Fibroblast of lung (primary cell): Measurements from ENCODE around the gene APBB2.
"Not testable (repeated sequence)": the region's sequence is repeated elsewhere in the genome, so short reads cannot be mapped to it uniquely, and the experiment has no call there.

ENCODE experiments used
- EZH2 ChIP-seq: IDR thresholded peaks from 2 replicates; pipeline ENCODE4 v1.5.1; 2012; ENCODE audit warnings: low read length, control low read depth, mild to moderate bottlenecking; ENCODE audit errors: missing control alignments
- TF ChIP-seq, protein P1 (sequence below), 2 donors: IDR thresholded peaks in 1 of 2; conservative IDR thresholded peaks in 1 of 2; 1 replicate in 1 of 2; 2 replicates in 1 of 2; pipeline ENCODE4 v1.5.1; 2011 to 2012; ENCODE audit warnings: low read length in 2 of 2, control low read depth in 1 of 2, inconsistent platforms in 1 of 2, low read depth in 1 of 2, mild to moderate bottlenecking in 1 of 2

DNA sequence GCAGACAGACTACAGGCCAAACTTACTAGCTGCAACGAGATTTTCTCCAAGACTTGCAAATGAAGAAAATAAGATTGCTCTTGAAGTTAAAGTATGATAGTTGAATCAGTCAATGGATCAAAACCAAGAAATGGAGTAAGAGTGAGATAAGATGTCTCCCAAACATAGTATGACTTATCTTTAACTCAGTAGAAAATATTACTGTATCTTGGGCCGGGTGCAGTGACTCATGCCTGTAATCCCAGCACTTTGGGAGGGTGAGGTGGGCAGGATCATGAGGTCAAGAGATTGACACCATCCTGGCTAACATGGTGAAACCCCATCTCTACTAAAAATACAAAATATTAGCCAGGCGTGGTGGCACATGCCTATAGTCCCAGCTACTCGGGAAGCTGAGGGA, 220.0 kb downstream of the APBB2 start:
- not testable (repeated sequence) for TF ChIP-seq EZH2
- TF ChIP-seq, protein P1, sequence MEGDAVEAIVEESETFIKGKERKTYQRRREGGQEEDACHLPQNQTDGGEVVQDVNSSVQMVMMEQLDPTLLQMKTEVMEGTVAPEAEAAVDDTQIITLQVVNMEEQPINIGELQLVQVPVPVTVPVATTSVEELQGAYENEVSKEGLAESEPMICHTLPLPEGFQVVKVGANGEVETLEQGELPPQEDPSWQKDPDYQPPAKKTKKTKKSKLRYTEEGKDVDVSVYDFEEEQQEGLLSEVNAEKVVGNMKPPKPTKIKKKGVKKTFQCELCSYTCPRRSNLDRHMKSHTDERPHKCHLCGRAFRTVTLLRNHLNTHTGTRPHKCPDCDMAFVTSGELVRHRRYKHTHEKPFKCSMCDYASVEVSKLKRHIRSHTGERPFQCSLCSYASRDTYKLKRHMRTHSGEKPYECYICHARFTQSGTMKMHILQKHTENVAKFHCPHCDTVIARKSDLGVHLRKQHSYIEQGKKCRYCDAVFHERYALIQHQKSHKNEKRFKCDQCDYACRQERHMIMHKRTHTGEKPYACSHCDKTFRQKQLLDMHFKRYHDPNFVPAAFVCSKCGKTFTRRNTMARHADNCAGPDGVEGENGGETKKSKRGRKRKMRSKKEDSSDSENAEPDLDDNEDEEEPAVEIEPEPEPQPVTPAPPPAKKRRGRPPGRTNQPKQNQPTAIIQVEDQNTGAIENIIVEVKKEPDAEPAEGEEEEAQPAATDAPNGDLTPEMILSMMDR (conservative IDR thresholded peaks at IDR 0.05 in 1 of 2, IDR thresholded peaks at IDR 0.05 in 1 of 2; ENCODE audit: low read depth in 1 of 2, low read length in 2 of 2): not testable (repeated sequence)
